ENCODE results near the gene CTU2. TPM values are rescaled to one million over a fixed set of nuclear protein-coding genes. Genes with fewer than 3 reads are reported as not detected.

The CTU2 gene
- polyA plus RNA-seq, 1 donor (not counting 4 experiments of a cell fraction or from before 2014, with no cell fraction given): 6.3 TPM

DNA sequence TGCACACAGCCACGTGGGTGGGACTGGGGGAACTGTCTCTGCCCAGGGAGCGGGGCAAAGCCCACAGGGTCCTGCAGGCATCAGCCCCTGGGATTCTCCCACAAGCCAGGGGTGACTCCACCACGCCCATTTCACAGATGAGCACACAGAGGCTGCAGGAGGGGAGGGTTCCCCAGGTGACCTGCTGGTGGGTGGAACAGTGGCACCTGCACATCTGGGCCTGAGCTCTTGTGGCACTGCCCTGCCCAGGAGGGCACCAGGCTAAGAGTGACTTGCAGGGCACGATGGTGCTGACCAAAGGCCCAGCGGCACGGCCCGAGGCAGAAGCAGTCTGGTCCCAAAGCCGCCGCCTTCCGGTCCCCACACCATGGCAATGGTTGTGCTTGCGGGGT is 54.8 kb downstream of the CTU2 start:
- dilution Hi-C loops (cut with MboI; ENCODE audit: extremely low pct_ligation_motif_present, low sequenced_read_pairs): loop anchor here (25.0 kb wide), 1 partner anchor 99 kb away; the partner anchor contains the start of genes CYBA and MVD
- TF ChIP-seq EZH2 (IDR thresholded peaks at IDR 0.05; ENCODE audit: low read length) (no peak), CTCF (optimal IDR thresholded peaks at IDR 0.05 in 1 of 3, IDR thresholded peaks at IDR 0.05 in 1 of 3, conservative IDR thresholded peaks at IDR 0.05 in 1 of 3; ENCODE audit: extremely low read depth in 1 of 3, insufficient read depth in 2 of 3, low read length in 3 of 3) (no peak)
- Histone ChIP-seq H3K9me3 (ENCODE audit: control insufficient read depth, low read depth, low read length) (no peaks in the 10 kb centered on the region), H3K9ac (ENCODE audit: control insufficient read depth, extremely low read depth, insufficient read depth, low read length) (no peak overlapping the region), H3K27ac (ENCODE audit: control insufficient read depth, insufficient read depth, low read length) (no peak overlapping the region), H3K27me3 (ENCODE audit: control insufficient read depth, extremely low read depth, insufficient read depth, low read length) (no peaks in the 10 kb centered on the region), H3K4me1 (ENCODE audit: control insufficient read depth, extremely low read depth, insufficient read depth, low read length) (peaks cover 27% of the 10 kb centered on the region), H3K4me3 (ENCODE audit: control insufficient read depth in 2 of 3, extremely low read depth in 1 of 3, insufficient read depth in 2 of 3, low read depth in 1 of 3, low read length in 3 of 3) (no peak overlapping the region), H3K79me2 (ENCODE audit: control insufficient read depth, insufficient read depth, low read length) (peaks cover 90% of the 10 kb centered on the region), H3K36me3 (ENCODE audit: control insufficient read depth in 2 of 2, extremely low read depth in 1 of 2, insufficient read depth in 2 of 2, low read length in 2 of 2) (peaks cover 27 to 29% of the 10 kb centered on the region in 2 experiments), H3K9me1 (ENCODE audit: control insufficient read depth, extremely low read depth, insufficient read depth, low read length) (peaks cover 8% of the 10 kb centered on the region), H2AFZ (ENCODE audit: control insufficient read depth, low read length) (no peak overlapping the region), H3K4me2 (ENCODE audit: control insufficient read depth, extremely low read depth, insufficient read depth, low read depth, low read length) (no peak overlapping the region), H4K20me1 (ENCODE audit: control insufficient read depth, extremely low read depth, insufficient read depth, low read length) (peaks cover 40% of the 10 kb centered on the region)
- FAIRE-seq (no peak), DNase-seq (ENCODE audit: low read depth, low spot score) (no peak)

GRCh38 chr16:88761830-88762229 is 55.5 kb downstream of the CTU2 start:
- no peak overlapping the region for H3K27ac ChIP-seq (ENCODE audit: control insufficient read depth, insufficient read depth, low read length)
- H3K9me1 ChIP-seq (ENCODE audit: control insufficient read depth, extremely low read depth, insufficient read depth, low read length): peaks cover 8% of the 10 kb centered on the region
- no peaks in the 10 kb centered on the region for H3K27me3 ChIP-seq (ENCODE audit: control insufficient read depth, extremely low read depth, insufficient read depth, low read length)
- H3K36me3 ChIP-seq (ENCODE audit: control insufficient read depth in 2 of 2, extremely low read depth in 1 of 2, insufficient read depth in 2 of 2, low read length in 2 of 2): peaks cover 27 to 29% of the 10 kb centered on the region in 2 experiments
- no peak overlapping the region for H3K9ac ChIP-seq (ENCODE audit: control insufficient read depth, extremely low read depth, insufficient read depth, low read length)
- dilution Hi-C loops (cut with MboI; ENCODE audit: extremely low pct_ligation_motif_present, low sequenced_read_pairs): loop anchor here (25.0 kb wide), 1 partner anchor 100 kb away; the partner anchor contains the start of genes CYBA and MVD
- FAIRE-seq (no peak), DNase-seq (ENCODE audit: low read depth, low spot score) (no peak)
- H3K79me2 ChIP-seq (ENCODE audit: control insufficient read depth, insufficient read depth, low read length): peaks cover 94% of the 10 kb centered on the region
- peaks cover 40% of the 10 kb centered on the region for H4K20me1 ChIP-seq (ENCODE audit: control insufficient read depth, extremely low read depth, insufficient read depth, low read length)
- H3K4me1 ChIP-seq (ENCODE audit: control insufficient read depth, extremely low read depth, insufficient read depth, low read length): peaks cover 29% of the 10 kb centered on the region
- H3K4me3 ChIP-seq (ENCODE audit: control insufficient read depth in 2 of 3, extremely low read depth in 1 of 3, insufficient read depth in 2 of 3, low read depth in 1 of 3, low read length in 3 of 3): no peak overlapping the region
- no peak overlapping the region for H2AFZ ChIP-seq (ENCODE audit: control insufficient read depth, low read length)
- no peak overlapping the region for H3K4me2 ChIP-seq (ENCODE audit: control insufficient read depth, extremely low read depth, insufficient read depth, low read depth, low read length)
- no peak for TF ChIP-seq CTCF (optimal IDR thresholded peaks at IDR 0.05 in 1 of 3, IDR thresholded peaks at IDR 0.05 in 1 of 3, conservative IDR thresholded peaks at IDR 0.05 in 1 of 3; ENCODE audit: extremely low read depth in 1 of 3, insufficient read depth in 2 of 3, low read length in 3 of 3)
- no peak for TF ChIP-seq EZH2 (IDR thresholded peaks at IDR 0.05; ENCODE audit: low read length)
- H3K9me3 ChIP-seq (ENCODE audit: control insufficient read depth, low read depth, low read length): no peaks in the 10 kb centered on the region

Data from keratinocyte (primary cell).